Epithelial cell of proximal tubule (primary cell): ENCODE measurements around the gene ZNF502. TPM values are rescaled to one million over a fixed set of nuclear protein-coding genes. Genes with fewer than 3 reads are reported as not detected.

Experiments
- DNase-seq: peaks from one replicate; pipeline ENCODE4 v3.0.0-alpha.2; 2011; ENCODE audit warnings: low read depth
- H3K4me3 ChIP-seq: 2 replicates; pipeline ENCODE4 v1.5.1; 2011; ENCODE audit warnings: low read depth, mild to moderate bottlenecking, low read length
- total RNA-seq: library from RNA; depleted of rRNA; stranded (reverse); fragments of >200 nt; gene quantifications from 2 replicates; pipeline ENCODE4 v1.2.3, GENCODE V29; 2015
- TF ChIP-seq, protein P1 (sequence below): conservative IDR thresholded peaks from 2 replicates; pipeline ENCODE4 v1.5.1; 2012; ENCODE audit warnings: low read depth, mild to moderate bottlenecking, low read length

The ZNF502 gene
- total RNA-seq, 1 donor from 2014 or later, result 4.7 TPM

DNA sequence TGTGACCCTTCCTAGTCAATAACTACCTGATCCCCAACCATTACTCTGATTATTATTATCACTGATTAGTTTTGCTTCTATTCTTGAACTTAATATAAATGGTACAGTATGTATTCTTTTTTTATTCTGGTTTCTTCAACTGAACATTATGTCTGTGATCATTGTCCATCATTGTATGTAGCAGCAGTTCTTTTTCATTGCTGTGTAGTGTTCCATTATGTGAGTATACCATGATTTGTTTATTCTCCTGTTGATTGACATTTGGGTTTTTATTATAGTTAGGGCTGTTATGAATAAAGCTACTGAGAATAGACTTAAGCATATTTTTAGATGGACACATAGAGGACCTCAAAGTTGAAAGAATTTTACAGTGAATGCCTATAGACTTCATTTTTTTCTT is 51.8 kb downstream of the ZNF502 start:
- TF ChIP-seq, protein P1, sequence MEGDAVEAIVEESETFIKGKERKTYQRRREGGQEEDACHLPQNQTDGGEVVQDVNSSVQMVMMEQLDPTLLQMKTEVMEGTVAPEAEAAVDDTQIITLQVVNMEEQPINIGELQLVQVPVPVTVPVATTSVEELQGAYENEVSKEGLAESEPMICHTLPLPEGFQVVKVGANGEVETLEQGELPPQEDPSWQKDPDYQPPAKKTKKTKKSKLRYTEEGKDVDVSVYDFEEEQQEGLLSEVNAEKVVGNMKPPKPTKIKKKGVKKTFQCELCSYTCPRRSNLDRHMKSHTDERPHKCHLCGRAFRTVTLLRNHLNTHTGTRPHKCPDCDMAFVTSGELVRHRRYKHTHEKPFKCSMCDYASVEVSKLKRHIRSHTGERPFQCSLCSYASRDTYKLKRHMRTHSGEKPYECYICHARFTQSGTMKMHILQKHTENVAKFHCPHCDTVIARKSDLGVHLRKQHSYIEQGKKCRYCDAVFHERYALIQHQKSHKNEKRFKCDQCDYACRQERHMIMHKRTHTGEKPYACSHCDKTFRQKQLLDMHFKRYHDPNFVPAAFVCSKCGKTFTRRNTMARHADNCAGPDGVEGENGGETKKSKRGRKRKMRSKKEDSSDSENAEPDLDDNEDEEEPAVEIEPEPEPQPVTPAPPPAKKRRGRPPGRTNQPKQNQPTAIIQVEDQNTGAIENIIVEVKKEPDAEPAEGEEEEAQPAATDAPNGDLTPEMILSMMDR, result no peak
- no peak for DNase-seq
- H3K4me3 ChIP-seq, result no peak overlapping the region

DNA sequence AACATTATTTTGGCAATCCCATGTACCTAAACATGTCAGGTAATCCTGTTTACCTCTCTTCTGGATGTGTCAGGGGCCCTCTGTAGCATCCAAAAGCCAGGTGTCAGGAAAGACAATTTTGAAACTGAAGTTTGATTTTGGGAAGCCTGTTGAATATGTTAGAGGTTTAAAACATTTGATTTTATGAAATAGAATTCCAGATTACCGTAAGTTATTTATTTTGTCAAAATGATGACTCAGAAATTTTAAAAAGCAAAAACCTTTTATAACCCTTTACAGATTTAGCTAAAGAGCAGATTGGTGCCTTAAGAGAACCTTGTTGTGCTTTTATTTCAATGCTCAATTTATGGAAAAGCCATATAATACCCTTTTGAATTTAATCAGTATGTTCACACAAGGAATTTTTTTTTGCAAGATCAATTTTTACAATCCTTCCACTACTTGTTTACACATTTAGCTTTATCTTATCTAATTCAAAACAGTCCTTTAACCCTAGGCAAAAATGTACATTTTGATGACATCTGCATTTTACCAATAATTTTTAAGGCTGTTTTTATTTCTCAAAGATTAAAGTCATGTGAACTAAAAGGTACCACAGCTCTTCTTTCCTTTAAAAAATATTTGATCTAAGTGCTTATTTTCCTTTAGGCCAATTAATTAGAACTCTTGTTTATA is 59.1 kb downstream of the ZNF502 start:
- H3K4me3 ChIP-seq, result no peak overlapping the region
- TF ChIP-seq, protein P1, result no peak
- DNase-seq, result no peak

DNA sequence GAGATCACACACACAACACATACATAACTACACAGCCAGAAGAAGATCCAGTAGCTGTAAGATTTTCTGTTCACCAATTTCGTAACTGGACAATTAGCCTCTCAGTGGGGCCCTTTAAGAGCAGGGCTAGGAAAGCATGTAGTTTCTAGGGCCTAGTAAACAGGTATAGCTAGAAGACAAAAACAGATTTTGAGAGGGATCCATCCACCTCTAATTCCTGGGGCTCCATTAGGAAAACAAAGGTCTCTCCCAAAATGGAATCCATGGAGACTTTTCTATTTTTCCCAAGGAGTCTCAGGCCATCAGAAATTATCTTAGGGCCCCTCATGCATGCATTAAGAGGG is 59.6 kb downstream of the ZNF502 start:
- DNase-seq, result no peak
- H3K4me3 ChIP-seq, result no peak overlapping the region
- TF ChIP-seq, protein P1, result no peak

Other genes with a start within 250 kb of the ZNF502 start
- gene ZNF445, start 235.0 kb upstream of the ZNF502 start, total RNA-seq, result 3.6 and 4.3 TPM in 2 replicates
- 3.5 and 5.7 TPM in 2 replicates for gene ZKSCAN7, start 157.5 kb upstream of the ZNF502 start, total RNA-seq
- 1.7 and 2.5 TPM in 2 replicates for gene ZNF660, start 127.7 kb upstream of the ZNF502 start, total RNA-seq
- gene ZNF197, start 87.6 kb upstream of the ZNF502 start, total RNA-seq, result 4.8 and 7.3 TPM in 2 replicates
- gene ZNF35, start 63.9 kb upstream of the ZNF502 start, total RNA-seq, result 3.6 and 8.3 TPM in 2 replicates
- gene ZNF501, start 17.0 kb downstream of the ZNF502 start, total RNA-seq, result 1.7 and 2.4 TPM in 2 replicates
- 17.0 and 17.2 TPM in 2 replicates for gene KIAA1143, start 49.0 kb downstream of the ZNF502 start, total RNA-seq
- gene KIF15, start 49.1 kb downstream of the ZNF502 start, total RNA-seq, result 11.8 and 16.6 TPM in 2 replicates
- gene TMEM42, start 149.3 kb downstream of the ZNF502 start, total RNA-seq, result 20.1 and 22.3 TPM in 2 replicates
- gene TGM4, start 161.9 kb downstream of the ZNF502 start, total RNA-seq, result 0.07 TPM in 1 of 2 replicates, not detected in the other